Stimulated activated CD8-positive, alpha-beta memory T cell treated with anti-CD3 and anti-CD28 coated beads, Interleukin-7, amount 100 ng/mL, for 4 hours (primary cell): ENCODE results near the gene PARP6.
"Not testable (repeated sequence)": the region's sequence is repeated elsewhere in the genome, so short reads cannot be mapped to it uniquely, and the experiment has no call there.

ENCODE experiments used
- DNase-seq, 2 donors: peaks; one replicate each; pipeline ENCODE4 v3.0.0-alpha.2; 2020; ENCODE audit warnings: low read depth in 2 of 2

PARP6 gene

DNA sequence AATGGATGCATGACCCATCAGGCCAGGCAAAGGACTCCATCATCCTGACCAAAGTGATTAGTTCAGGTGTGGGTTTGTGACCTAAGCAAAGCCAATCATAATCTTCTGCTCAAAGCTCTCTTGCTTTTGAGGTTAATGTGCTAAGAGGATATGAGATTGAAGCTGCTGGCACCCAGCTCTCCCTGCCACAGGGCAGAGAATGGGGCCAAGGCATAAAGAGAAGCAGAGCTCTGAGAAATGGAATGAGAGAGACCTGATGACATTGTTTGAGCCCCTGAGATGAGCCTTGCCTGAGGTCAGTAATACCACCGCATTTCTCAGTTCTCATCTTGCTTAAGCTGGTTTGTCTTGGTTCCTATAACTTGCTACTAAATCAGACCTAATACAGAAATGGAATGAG is 6.4 kb upstream of the PARP6 start:
- no peak for DNase-seq

DNA sequence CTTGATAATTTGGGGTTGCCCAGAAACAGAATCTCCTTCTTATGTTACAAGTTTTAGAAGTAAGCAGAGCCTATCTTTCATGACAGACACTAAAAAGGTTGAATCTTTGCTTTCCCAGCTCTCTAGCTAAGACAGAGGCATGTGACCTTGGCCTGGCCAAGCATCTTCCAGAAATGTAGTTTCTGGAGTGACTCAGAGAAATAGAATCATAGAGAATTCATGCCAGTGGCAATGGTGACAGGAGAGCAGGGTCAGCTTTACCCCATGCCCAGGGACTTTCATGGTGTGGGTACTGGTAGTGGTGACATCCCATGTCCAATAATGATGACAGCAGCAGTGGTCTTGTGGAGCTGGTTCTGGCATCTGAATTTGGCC is 4.0 kb upstream of the PARP6 start:
- no peak for DNase-seq

DNA sequence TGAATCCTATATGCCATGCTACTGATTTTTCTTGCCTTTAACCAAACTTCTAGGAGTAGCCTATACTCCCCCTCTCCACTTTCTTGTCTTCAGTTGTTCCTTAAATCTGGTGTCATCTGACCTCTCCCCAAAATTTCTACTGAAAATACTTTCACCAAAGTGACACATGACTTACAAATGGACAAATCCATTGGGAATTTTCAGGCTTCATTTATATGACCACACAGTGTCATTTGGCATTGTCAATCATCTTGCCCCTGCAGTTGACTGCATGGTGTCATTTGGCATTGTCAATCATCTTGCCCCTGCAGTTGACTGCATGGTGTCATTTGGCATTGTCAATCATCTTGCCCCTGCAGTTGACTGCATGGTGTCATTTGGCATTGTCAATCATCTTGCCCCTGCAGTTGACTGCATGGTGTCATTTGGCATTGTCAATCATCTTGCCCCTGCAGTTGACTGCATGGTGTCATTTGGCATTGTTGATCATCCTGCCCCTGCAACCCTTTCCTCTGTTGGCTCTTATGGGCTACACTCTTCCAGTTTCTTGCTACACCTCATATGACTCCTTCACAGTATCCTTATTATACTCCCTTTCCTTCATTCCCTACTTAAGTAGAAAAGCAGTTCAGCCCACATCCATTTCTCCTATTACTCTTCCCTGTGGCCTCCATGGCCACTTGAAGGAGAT is 3.4 kb upstream of the PARP6 start:
- not testable (repeated sequence) for DNase-seq

DNA sequence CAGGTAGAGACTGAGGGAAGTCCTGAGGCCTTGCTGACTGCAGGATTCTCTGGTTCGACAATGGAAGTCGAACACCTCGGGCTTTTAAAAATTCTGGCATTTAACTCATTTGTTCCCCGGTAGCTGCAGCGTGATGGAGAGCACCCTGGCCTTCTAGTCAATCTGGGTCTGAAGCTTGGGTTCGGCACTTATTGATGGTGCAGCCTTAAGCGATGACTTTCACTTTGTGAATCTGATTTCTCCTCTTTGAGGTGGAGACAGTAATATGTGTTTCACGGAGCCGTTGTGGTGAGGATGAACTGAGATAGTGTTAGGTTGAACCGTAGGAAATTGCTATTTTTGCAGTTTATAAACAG is 621 bp upstream of the PARP6 start:
- no peak for DNase-seq

GRCh38 chr15:72271895-72272212 is 500 bp downstream of the PARP6 start:
- no peak for DNase-seq

- no peak for DNase-seq
Observed at GRCh38 chr15:72271221-72271620, 1.1 kb downstream of the PARP6 start.

- no peak for DNase-seq
Observed at GRCh38 chr15:72269739-72270138, 2.6 kb downstream of the PARP6 start.

DNA sequence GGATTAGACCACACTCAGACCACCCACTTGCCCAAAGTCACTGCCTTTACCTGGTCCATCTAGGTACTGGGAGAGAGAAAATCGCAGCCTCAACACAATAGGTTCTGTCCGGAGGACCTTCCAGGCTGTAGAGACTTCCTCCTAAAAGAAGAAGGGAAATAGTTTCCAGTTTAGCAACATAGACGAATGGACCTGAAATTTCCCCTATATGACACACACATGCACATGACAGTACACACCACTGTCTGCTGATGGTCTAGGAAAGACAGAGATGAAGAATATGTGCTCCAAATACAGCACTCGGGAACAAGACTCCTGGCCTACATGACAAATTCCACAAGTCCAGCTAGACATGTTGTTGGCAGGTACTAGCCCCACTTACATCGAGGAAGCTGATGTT is 7.3 kb downstream of the PARP6 start:
- DNase-seq: no peak

DNA sequence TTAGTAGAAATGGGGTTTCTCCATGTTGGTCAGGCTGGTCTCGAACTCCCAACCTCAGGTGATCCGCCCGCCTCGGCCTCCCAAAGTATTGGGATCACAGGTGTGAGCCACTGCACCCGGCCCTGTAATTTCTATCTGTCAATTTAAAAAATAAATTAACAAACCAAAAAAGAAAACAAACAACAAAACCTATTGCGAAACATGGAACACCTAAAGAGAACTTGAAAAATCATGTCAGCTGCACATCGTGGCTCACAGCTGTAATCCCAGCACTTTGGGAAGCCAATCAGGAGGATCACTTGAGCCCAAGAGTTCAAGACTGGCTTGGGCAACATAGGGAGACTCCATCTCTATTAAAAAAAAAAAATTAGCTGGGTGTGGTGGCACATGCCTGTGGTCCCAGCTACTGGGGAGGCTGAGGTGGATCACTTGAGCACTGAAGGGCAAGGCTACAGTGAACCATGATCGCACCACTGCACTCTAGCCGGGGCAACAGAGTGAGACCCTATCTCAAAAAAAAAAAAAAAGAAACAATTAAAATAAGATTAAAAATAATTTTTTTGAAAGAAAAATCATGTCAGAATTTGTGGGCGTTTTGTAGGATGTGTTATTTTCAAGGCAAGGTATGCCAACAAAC is 19.6 kb downstream of the PARP6 start:
- DNase-seq: no peak

DNA sequence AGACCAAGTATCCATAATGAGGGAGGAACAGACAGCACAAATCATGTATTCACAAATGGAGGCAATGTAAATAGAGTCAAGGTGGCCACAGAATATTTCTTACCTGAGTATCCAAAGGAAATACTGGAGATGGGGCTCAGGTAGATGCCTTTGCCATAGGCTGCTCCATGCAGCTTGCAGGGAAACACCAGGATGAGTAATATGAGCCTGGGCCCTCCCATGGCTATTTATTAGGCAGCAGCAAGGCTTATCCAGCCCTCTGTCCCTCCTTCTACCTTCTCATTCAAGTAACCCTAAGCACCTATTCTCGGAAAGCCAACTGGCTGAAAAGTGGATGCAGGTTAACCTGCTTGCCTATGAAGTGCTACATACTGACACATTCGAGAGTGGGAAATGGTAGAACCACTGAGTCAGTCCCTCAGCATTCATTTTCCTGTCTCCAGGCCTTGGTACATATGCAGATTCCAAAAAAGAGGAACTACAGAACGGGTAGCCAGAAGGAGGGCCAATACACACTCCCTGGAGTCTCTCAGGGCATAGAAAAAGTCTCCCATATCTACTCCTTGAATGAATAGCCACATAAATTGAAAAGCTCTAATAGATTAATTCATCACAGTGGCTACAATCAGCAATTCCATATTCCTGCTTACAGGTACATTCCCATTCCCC is 23.1 kb downstream of the PARP6 start:
- no peak for DNase-seq

DNA sequence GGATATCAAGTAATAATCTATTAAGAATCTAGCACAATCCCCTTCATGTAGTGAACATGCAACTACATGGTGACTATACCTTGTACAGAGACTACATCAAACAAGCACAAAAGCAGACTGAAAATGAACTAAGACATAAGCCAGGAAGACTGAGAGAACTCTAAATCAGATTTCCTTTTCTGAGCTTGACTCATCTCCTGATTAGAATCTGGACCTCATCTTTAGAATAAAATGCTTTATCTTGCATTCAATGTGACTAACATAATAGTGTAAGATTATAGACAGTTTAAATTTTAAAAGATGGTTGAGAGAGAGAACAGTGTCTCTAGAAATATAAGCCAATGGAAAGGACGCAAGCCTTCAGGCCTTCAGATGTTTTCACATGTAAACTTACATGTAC is 23.8 kb downstream of the PARP6 start:
- no peak for DNase-seq

DNA sequence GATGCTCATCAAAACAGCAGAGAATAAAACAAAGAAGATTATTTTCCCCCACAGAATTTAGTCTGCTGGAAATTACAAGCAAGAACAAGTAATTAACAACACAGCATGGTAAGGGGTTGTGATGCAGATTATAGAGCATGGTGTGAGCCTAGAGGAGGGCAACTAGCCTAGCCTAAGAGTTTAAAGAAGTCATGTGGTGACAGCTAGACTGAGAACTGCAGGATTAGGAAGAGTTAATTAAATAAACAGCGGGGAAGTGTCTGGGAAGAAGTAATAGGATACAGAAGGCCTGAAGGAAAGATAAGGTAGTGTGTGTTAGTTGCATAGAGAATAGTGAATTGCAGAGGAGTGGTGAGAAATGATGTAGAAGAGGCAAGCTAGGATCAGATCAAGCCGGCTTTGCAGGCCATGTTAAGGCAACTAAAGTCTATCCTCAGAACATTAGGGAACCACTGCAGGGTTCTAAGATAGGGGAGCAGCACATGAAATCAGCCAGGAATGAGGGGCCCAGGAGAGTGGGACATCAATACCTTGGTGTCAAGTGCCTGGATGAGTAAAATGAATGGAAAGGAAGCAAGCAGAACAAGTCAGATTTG is 29.5 kb downstream of the PARP6 start:
- no peak for DNase-seq

DNA sequence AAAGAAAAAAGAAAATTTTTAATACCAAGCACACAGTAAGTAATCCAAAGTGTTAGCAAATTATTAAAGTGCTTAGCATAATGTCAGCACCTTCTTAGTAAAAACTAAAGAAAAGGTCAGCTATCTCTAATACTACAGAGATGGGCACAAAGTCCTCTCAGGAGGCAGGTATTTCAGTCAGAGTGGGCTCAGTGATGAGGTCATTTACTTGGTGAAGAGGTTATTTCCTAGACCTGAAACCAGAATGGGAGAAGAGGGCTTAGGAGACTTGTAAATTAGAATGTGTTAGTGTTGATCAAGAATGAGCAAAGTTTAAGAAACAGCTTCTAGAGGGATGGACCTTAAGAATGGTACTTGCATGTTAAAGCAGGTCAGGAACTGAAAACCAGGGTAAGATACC is 32.7 kb downstream of the PARP6 start:
- no peak for DNase-seq

- DNase-seq: no peak
Observed at GRCh38 chr15:72238586-72238985, 33.8 kb downstream of the PARP6 start.

GRCh38 chr15:72237853-72238224 is 34.5 kb downstream of the PARP6 start:
- DNase-seq: no peak

GRCh38 chr15:72237029-72237852 is 35.1 kb downstream of the PARP6 start:
- peak; percentile 53 to 71 for DNase-seq

DNA sequence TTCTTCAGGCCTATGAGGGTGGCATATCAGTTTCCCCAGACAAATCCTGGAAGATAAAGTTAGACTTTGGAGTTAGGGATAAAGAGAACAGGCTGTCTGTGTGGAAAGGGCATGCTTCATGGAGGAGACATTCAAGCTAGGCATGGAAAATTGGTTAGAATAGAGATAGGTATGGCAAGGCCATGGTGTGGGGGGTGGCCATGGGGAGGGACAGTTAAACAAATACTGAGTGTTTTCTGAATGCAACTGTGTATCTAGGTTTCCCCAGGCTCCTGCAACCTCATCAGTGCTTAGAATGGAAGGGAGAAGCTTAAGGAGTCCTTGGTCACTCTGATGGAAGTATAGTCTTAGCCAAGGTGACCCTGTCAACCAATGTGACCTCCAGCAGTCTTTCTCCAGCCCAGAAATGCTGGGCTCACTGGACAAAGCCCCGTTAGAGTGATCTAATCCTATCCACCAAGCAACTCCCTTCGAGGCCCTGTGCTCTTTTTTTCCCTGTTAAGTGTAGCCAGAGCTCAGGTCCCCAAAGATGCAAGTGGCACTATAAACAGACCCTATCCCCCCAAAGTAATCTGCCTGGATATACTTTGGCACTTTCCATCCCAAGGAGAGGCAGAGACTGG is 35.9 kb downstream of the PARP6 start:
- DNase-seq: no peak

DNA sequence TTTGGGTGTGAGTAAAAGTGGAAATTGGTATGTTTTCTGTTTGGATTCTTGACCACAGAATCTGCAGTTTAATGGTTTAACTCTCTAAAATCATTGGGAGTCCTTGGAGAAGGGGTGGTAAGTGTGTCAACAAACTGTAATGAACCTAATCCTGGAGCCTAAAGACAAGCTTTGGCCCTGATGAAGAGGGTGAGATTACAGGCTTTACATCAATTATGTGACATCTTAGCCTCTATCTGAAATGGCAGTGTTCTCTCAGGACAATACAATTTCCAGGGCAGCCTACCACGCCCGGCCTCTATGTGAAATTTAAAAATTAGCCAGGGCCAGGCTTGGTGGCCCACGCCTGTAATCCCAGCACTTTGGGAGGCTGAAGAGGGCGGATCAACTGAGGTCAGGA is 37.1 kb downstream of the PARP6 start:
- no peak for DNase-seq

DNA sequence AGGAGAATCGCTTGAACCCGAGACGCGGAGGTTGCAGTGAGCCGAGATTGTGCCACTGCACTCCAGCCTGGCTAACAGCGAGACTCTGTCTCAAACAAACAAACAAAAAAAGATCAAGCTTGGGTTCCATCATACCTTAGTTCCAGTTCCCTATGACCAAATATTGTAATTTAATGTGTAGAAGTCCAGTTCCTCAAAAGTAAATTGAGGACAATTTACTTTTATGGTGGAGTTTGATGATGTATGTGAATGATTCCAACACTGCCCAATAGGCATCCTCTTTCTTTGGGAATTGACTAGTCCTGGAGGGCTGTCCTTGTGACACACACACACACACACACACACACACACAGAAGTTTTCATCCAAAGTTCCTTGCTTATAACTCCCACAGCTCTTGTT is 38.6 kb downstream of the PARP6 start:
- DNase-seq: no peak

DNA sequence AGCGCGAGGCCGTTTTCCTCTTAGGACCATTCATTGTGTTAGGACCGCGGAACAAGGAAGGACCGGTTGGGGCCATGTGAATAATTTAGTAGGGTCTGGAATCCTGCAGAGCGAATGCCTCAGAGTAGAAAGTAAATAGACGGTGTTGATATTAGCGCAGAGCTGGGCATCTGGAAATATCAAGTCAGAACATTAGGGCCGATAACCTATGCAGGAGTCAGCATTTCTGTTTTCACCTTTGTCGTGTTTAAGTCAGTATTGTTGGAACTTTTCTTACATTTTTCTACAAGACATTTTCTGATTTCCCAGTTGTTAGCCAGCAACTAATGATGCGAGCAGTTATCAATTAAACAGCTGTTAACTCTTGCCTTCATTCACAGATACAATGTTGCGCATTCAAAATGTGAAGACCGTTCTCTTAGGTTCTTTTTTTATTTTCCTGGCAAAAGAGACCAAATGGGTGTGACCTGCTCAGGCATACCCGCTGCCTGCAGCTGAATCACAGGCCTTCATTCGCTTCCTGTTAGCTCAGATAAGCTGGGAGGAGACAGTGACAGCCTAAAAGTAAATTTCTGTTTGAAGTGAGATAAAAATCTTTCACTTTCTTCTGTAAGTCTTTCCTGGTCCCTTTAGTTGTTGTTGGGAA is 40.4 kb downstream of the PARP6 start:
- DNase-seq: peak; percentile 37 to 49

DNA sequence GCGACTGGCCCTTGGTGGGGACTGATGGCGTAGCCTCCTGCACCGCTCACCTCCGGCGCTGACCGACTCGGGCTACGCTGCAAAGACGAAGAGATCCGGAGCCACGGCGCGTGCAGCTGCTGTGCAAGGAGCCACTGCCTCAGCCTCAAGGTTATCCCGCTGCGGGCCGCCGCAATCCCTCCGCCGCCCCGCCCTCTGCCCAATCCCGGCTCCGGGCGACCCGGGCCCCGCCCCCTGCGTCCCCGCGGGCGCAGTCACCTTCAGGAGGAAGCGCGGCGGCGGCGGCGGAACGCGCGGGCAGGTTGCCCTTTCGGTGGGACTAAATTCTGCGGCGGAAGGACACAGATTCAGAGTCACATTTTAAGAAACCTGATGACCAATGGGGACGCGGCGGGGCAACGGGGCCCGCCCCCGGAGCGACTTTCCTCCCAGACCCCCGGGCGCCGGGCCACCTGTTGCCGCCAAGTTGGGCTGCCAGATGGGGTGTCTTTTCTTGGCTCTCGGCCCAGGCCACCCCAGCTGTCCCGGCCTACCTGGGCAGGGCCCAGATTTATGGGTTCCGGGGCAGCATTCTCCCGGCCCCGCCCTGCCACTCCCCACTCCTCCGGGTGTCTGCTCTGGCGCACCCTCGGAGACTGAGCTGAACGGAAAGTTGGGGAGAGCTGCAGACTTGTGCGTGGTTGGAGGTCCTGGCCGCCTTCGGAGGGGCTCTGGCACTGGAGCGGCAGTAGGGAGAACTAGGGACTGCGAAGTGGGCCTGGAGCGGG is 41.1 kb downstream of the PARP6 start, which contains the start of gene PKM:
Gene PKM, minus strand, starts transcription at position 125 of the 767 bp plus-strand sequence. CDS start 12,093 bp downstream, outside the sequence.
- DNase-seq: peak; percentile 90 to 95
